DMS153 (cell line): Measurements from ENCODE around the gene TUBA1B.
A peak's percentile ranks its signal among the peaks of the same experiment; 100 is the strongest.

ENCODE experiments used
- DNase-seq: peaks from one replicate; lab custom pipeline; 2025; lab: John Stamatoyannopoulos, UW

The TUBA1B gene

DNA sequence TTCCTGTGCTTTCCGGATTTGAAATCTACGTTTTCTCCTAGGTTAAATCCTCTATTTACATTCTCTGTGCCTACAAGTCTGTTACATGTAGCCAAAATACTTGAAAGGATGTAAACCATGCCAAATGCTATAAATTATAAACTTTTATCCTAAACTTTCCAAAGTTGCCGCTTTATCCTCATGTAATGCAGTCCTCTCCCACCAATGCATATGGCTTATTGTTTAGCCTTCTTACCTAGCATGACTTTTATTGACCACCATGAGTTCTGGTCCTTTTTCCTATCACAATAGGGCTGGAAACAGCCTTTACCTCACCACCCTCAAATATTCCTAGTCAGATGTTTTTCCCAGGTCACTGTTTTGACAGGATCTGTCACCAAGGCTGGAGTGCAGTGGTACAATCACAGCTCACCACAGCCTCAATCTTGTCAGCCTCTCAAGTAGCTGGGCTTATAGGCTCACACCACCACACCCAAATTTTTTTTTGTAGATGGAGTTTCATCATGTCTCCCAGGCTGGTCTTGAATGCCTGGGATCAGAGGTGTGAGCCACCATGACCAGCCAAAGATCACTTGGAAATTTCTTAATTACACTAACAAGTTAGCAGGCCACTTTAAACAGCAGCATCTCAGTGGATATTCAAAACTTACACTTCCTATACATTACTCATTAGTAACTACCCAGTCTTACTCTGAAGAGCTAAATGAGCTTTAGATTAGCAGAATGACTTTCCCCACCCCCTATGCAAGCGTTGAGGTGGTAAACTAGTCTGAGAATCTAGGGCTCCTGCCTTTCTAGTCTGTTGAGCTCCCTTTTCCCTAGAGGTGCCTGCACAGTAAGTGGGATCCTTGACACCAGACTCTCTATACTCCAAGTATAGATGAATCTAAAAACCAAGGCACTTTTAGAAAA, 4.1 kb downstream of the TUBA1B start:
- no peak for DNase-seq

- DNase-seq, result peak; percentile 36
Measured at GRCh38 chr12:49121047-49121696, 10.0 kb downstream of the TUBA1B start.

GRCh38 chr12:49111206-49111605, 20.0 kb downstream of the TUBA1B start:
- no peak for DNase-seq

DNA sequence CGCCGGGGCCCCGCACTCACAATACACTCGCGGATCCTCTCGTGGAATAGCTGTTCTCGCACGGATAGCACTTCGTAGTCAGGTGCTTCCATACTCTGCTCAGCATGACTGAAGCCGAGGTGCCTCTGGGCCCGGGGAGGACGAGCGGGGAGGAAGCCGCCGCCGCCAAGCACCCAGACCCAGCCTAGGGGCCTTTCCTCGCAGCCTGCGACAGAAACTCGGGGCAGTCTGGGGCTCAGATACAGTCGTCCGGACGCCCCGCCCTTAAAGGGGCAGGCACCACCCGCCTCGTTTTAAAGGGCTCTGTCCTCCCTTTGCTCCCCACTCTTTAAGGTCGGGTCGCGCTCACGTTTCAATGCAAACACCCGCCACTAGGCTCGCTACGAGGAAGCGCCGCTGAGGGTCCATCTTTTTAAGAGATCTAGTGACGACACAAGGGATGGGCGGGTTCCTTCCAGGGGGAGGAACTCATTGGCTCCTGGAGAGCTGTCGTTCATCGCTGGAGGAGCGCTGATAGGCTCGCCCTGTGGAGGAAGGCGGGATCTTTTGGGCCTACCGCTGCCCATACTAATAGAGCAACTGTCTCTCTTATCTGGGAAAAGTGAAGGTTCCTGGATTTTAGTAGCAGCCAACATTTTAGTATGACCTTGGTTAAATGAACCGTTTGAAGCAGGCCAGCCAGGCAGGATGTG, 20.6 kb downstream of the TUBA1B start, which contains the start of gene LMBR1L:
Gene LMBR1L (minus strand): TSS at position 384 of the 692 bp plus-strand sequence. CDS start 292 bp downstream, at position 92.
- peak; percentile 97 for DNase-seq

DNA sequence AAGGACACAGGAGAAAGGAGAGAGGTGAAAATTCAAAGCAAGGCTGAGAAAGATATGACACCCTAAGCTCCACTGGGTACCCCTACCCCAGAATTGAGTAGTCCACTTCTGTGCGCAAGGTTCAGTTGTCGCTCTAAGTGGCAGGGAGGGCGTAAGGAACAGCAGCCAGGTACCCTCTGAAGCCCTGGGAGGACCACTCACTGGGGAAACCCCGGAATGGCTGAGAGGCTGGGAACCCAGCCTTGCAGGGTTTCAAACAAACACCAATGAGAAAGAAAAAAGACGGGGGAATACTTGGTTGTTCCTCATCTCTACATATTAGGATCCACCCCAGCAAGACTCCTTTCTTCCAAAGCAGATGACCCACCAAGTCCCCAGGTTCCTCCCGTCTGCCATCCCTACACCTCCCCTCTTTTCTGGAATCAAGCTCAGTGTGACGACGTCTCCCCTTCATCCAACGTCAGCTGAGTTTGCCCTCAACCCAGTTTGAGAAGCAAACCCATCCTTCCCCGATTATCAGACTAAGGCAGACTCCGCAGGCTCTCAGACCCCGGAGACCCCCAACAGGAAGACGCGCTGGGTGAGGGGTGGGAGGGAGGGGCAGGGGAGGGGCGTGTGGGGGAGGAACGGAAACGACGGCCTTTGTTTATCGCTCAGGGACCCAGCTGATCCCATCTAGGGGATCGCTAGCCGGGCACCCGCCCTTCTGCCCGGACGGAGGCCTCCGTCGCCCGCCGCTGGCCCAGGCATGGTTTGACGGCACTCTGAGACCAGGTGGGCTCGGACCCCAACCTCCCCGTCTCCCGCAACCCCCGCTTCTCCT, 21.3 kb downstream of the TUBA1B start:
- DNase-seq, result no peak

- no peak for DNase-seq
Measured at GRCh38 chr12:49108958-49109404, 22.2 kb downstream of the TUBA1B start.

- no peak for DNase-seq
Measured at GRCh38 chr12:49105504-49106084, 25.6 kb downstream of the TUBA1B start.

DNA sequence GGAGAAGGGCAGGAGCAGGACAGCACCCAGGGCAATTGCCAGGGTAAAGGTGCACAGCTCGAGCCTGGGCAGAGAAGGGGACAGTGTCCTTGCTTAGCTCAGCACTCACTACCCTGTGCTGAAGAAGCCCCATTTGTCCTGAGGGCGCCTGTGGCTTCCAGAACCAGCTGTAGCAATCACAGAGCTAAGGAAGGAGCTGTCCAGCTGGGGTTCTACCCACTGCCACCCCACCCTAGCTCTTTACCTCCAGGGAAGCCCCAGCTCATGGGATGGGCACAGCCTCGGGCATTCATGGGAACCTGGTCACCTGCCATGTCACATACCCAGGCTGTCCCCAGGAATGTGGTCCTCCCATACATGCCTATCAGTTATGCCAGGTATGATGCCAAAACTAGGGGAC, 26.4 kb downstream of the TUBA1B start:
- no peak for DNase-seq

DNA sequence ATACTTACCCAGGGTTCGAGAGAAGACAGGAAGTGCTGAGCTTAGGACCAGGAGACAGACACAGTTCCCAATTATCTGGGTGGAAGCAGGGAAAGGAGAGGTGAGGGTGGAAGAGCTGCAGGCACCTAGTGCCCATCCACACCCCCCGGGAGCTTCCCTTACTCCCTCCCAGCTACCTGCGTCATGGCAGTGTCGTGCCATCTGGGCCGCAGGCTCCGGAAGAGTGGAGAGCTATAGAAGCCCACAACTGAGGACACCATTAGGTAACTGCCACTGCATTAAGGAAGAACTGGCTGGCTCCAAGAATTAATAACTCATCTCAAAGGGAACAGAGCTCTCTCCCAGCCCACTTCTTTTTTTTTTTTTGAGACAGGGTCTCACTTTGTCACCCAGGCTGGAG, 30.8 kb downstream of the TUBA1B start:
- DNase-seq, result no peak

DNA sequence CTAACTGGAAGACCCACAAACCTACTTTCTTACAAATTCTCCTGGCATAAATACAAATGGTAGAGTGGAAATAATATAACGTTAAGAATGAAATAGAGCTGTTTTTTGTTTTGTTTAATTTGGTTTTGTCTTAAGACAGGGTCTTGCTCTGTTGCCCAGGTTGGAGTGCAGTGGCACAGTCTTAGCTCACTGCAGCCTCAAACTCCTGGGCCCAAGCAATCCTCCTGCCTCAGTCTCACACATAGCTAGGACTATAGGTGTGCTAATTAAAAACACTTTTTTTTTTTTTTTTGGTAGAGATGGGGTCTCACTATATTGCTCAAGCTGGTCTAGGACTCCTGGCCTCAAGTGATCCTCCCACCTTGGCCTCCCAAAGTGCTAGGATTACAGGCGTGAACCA, 32.5 kb downstream of the TUBA1B start:
- DNase-seq, result no peak

GRCh38 chr12:49098035-49098451, 33.2 kb downstream of the TUBA1B start:
- no peak for DNase-seq

- no peak for DNase-seq
Measured at GRCh38 chr12:49097381-49097780, 33.8 kb downstream of the TUBA1B start.

DNA sequence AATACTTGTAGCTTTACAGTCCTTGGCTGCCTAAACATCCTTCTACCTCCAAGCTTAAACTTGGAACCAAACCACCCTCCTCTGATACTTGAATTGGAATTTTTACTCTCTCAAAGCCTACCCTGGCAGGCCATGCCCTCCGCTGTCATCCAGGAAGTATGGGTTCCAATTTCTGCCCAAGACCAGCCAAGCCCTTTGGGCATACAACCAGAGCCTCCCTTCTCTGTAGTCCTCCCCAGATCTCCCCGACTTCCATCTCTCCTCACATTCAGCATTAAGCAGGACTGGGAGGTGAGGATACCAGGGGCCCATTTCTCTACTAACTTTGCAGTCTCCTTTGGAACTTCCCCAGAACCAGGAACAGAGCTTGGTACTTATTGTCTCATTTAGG, 36.2 kb downstream of the TUBA1B start:
- no peak for DNase-seq

DNA sequence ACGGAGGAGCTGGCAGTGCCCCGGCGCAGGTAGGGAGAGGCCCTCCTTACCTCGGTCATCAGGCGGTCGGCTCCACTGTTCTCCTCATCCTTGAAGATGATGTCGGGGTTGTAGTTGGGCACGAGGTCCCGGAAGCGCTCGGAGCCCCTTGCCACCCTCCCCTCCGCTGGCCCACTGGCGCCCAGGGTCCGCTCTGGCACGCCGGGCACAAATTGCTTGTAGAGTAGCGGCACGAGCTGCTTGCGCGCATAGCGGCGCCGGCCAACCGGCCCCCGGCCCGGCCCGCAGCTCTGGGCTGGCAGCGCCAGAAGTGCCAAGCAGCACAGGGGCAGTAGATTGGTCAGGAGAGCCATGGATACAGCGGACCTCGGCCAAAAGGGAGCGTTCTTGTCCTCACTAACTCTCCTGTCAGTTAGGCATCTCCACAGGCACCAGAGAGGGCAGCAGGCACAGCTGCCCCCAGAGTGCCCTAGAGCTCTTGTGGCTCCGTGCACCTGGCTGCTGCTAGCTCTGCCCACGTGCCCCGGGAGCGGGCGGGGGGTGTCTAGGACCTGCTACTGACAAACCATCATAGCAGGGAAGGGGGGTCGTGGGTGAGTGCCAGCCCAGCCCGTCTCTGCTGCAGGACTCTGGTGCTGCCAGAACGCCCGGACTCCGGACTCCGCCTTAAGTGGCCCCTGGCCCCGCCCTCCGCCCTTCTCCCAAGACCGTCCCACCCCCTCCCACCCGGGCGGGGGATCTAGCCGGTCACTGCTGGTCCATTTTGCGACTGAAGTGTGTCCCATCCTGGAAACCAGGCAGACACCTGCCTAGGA, 36.8 kb downstream of the TUBA1B start, which contains the start of gene DHH:
Gene DHH (minus strand): TSS at position 642 of the 815 bp plus-strand sequence. CDS start 289 bp downstream, at position 353.
- no peak for DNase-seq

DNA sequence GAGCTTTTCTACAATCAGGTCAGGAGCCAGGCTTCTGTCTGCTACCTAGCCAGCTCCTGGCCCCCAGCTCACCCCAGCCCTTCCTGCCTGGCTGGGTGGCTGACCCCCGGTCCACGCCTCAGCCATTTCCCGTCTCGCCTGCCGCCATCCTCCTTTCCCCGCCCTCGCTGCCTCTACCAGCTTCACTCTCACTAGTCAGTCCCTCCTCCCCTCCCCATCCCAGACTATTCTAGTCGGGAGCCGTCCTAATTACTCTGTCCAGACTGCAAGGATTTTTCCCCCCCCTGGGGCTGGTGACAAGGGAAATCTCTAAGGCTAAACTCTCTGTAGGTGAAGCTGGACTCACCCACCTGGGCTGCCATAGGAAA, 37.4 kb downstream of the TUBA1B start:
- DNase-seq, result no peak

DNA sequence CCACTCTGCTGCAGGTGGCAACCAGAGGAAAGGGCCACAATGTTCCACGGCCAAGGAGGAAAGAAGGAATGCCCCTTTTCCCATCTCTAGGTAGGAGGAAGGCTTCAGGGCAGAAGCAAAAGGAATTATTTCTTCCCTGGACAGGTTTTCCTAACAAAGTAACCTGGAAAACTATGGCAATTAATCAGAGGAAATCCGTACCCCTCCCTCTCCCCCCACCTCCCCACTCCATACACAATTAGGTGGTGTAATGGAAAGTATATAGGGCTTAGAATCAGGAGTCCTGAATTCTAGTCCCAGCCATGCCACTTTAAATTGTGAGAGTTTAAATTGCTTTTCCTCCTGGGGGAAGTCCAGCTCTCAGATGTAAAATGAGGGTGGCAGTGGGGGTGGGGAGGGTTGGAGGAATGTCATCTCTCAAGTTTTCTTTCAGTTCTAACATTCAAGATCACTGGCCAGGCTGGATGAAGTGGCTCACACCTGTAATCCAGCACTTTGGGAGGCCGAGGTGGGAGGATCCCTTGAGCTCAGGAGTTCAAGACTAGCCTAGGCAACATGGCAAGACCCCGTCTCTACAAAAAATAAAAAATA, 38.3 kb downstream of the TUBA1B start:
- DNase-seq, result no peak

DNA sequence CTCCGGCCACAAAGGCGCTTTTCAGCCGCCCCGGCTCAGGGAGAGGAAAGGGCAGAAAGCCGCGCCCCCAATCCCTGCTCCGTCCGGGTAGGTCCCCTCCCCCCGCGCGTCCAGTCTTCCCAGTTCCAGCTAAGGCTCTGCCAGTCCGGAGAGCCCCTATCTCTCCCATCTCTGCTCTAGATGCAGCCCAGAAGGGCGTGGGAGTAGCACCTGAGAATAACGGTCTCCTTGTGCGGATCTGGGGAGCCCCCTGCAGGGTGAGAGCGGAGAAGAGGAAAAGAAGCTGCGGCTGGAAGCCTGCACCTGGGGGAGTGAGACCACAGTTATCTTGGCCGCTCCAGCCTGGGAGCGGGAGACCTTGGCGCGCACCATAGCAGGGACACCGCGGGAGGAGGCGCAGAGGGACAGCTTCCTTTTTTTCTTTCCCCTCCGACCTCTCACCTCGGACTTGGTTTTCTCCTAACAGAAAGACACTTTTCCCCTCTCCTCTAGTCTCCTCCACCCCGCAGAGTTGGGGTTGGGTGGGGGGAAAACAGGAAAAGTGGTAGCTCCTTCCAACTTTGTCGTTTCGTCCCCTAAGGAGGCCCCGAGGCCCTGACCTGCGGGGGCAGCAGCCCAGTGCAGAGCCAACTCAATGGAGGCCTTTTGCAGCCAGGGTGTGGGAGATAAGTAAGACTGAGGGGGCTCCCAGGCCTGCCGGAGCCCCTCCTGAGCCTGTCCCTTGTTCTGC, 38.9 kb downstream of the TUBA1B start:
- no peak for DNase-seq

- no peak for DNase-seq
Measured at GRCh38 chr12:49091836-49092085, 39.4 kb downstream of the TUBA1B start.

GRCh38 chr12:49091056-49091835, 39.9 kb downstream of the TUBA1B start:
- DNase-seq, result no peak
